A549 (cell line): ENCODE measurements around the gene HELZ2. TPM values are rescaled to one million over a fixed set of nuclear protein-coding genes. Genes with fewer than 3 reads are reported as not detected.

Experiments
- ATAC-seq, 2 experiments: fragments of 200-7000 bp in 1 of 2; fragments of >200 bp in 1 of 2; cut with Nextera tagmentation in 1 of 2; cut with Tn5 transposase in 1 of 2; 3 replicates each; pipeline versions ENCODE4 v1.8.0 to v1.9.1; 2018 to 2020; ENCODE audit warnings: mild to moderate bottlenecking in 1 of 2, moderate library complexity in 1 of 2
- CTCF ChIA-PET: fragments of 300-600 bp; sonication (Branson Sonifier 250); formaldehyde crosslinking; extraction: SDS; loops from one replicate; lab custom pipeline; 2021; ENCODE audit warnings: antibody characterized with exemption, inconsistent platforms; lab: Yijun Ruan, JAX
- POLR2A ChIA-PET: fragments of 350-600 bp; formaldehyde crosslinking; extraction: SDS; loops from one replicate; lab custom pipeline; 2021; ENCODE audit warnings: antibody characterized with exemption, inconsistent platforms; lab: Yijun Ruan, JAX
- DNase-seq, 2 experiments: peaks; one replicate each; pipeline versions ENCODE4 v3.0.0 to v3.0.0-alpha.2; 2011 to 2016; ENCODE audit warnings: low read depth in 1 of 2, low spot score in 1 of 2
- FAIRE-seq: peaks from 2 replicates; lab custom pipeline; 2011; peaks lifted over from hg19 to GRCh38; lab: Jason Lieb, UNC
- H3K27ac ChIP-seq, 2 experiments: fragments of >200 bp; sonication (Bioruptor Twin); formaldehyde crosslinking; 3 replicates each; pipeline ENCODE4 v1.5.1; 2016 to 2017
- H3K4me1 ChIP-seq: fragments of >200 bp; sonication (Bioruptor Twin); formaldehyde crosslinking; 3 replicates; pipeline ENCODE4 v1.6.1; 2016
- H3K4me2 ChIP-seq: fragments of >200 bp; sonication (Bioruptor Twin); formaldehyde crosslinking; 3 replicates; pipeline ENCODE4 v1.6.1; 2016
- H3K4me3 ChIP-seq: fragments of >200 bp; sonication (Bioruptor Twin); formaldehyde crosslinking; 3 replicates; pipeline ENCODE4 v1.5.1; 2016
- H3K9me3 ChIP-seq: fragments of >200 bp; sonication (Bioruptor Twin); formaldehyde crosslinking; 3 replicates; pipeline ENCODE4 v1.6.1; 2016
- BHLHE40 ChIP-seq: IDR thresholded peaks from 2 replicates; pipeline ENCODE4 v1.6.1; 2012; ENCODE audit warnings: low read depth, low read length, inconsistent platforms
- CHD4 ChIP-seq: fragments of 200-600 bp; sonication (generic); IDR thresholded peaks from 2 replicates; pipeline ENCODE4 v1.6.1; 2016; ENCODE audit warnings: antibody characterized with exemption, mild to moderate bottlenecking, borderline replicate concordance
- E2F6 ChIP-seq: IDR thresholded peaks from 2 replicates; pipeline ENCODE4 v1.6.1; 2012; ENCODE audit warnings: low read depth, borderline replicate concordance
- EHF ChIP-seq: fragments of 250-450 bp; sonication (Bioruptor Pico); IDR thresholded peaks from 2 replicates; pipeline ENCODE4 v1.5.0; 2020; ENCODE audit warnings: mild to moderate bottlenecking
- EP300 ChIP-seq, 2 experiments: fragments of >200 bp; sonication (Bioruptor Twin); formaldehyde crosslinking; IDR thresholded peaks; 2 replicates in 1 of 2; 3 replicates in 1 of 2; pipeline ENCODE4 v1.6.1; 2016 to 2017
- ESRRA ChIP-seq: fragments of 150-350 bp; IDR thresholded peaks from 2 replicates; pipeline ENCODE4 v1.6.1; 2014; ENCODE audit warnings: mild to moderate bottlenecking, low read length, borderline replicate concordance
- FOSL2 ChIP-seq, 2 experiments: fragments of 450-650 bp in 1 of 2; fragments of >200 bp in 1 of 2; sonication (Bioruptor Twin) in 1 of 2; formaldehyde crosslinking; IDR thresholded peaks; 2 replicates each; pipeline versions ENCODE4 v1.5.0 to v1.6.1; 2016 to 2020; ENCODE audit warnings: mild to moderate bottlenecking in 1 of 2, moderate library complexity in 1 of 2
- HOXB13 ChIP-seq: fragments of 250-450 bp; sonication (Bioruptor Pico); IDR thresholded peaks from 2 replicates; pipeline ENCODE4 v1.5.0; 2020; ENCODE audit warnings: low read depth, mild to moderate bottlenecking, moderate library complexity
- JUNB ChIP-seq: fragments of >200 bp; sonication (Bioruptor Twin); formaldehyde crosslinking; IDR thresholded peaks from 2 replicates; pipeline ENCODE4 v1.6.1; 2016
- KDM1A ChIP-seq: fragments of 200-600 bp; sonication (generic); IDR thresholded peaks from 2 replicates; pipeline ENCODE4 v1.6.1; 2016; ENCODE audit warnings: low read depth, mild to moderate bottlenecking
- KDM5A ChIP-seq: fragments of 200-600 bp; sonication (generic); IDR thresholded peaks from 2 replicates; pipeline ENCODE4 v1.6.1; 2016; ENCODE audit warnings: antibody characterized with exemption, mild to moderate bottlenecking
- MAFK ChIP-seq: fragments of 450-650 bp; IDR thresholded peaks from 2 replicates; pipeline ENCODE4 v1.6.1; 2014; ENCODE audit not compliant: partially characterized antibody
- MYC ChIP-seq: IDR thresholded peaks from 2 replicates; pipeline ENCODE4 v1.6.1; 2012; ENCODE audit warnings: mild to moderate bottlenecking, inconsistent platforms, low read length, improper control_type of control experiment, borderline replicate concordance
- NFE2L2 ChIP-seq: fragments of 150-350 bp; conservative IDR thresholded peaks from 2 replicates; pipeline ENCODE4 v1.6.1; 2014; ENCODE audit warnings: low read length
- NPAS2 ChIP-seq: fragments of 250-450 bp; sonication (Bioruptor Pico); IDR thresholded peaks from 2 replicates; pipeline ENCODE4 v1.8.0; 2022; ENCODE audit warnings: mild to moderate bottlenecking, moderate library complexity, borderline replicate concordance
- PBX3 ChIP-seq: IDR thresholded peaks from 2 replicates; pipeline ENCODE4 v1.6.1; 2012
- POLR2AphosphoS2 ChIP-seq: conservative IDR thresholded peaks from 2 replicates; pipeline ENCODE4 v1.6.1; 2012; ENCODE audit warnings: low read length, improper control_type of control experiment, inconsistent platforms
- RAD21 ChIP-seq, 2 experiments: fragments of >200 bp in 1 of 2; sonication (Bioruptor Twin) in 1 of 2; formaldehyde crosslinking in 1 of 2; IDR thresholded peaks in 1 of 2; conservative IDR thresholded peaks in 1 of 2; 2 replicates in 1 of 2; 3 replicates in 1 of 2; pipeline ENCODE4 v1.6.1; 2012 to 2018; ENCODE audit warnings: inconsistent platforms in 1 of 2
- RARB ChIP-seq: fragments of 250-450 bp; sonication (Bioruptor Pico); IDR thresholded peaks from 2 replicates; pipeline ENCODE4 v1.8.0; 2021; ENCODE audit warnings: mild to moderate bottlenecking, moderate library complexity
- RCOR1 ChIP-seq: fragments of 150-350 bp; IDR thresholded peaks from 2 replicates; pipeline ENCODE4 v1.6.1; 2014; ENCODE audit warnings: antibody characterized with exemption, low read length, low read depth
- SMC3 ChIP-seq: fragments of >200 bp; sonication (Bioruptor Twin); formaldehyde crosslinking; IDR thresholded peaks from 3 replicates; pipeline ENCODE4 v1.6.1; 2018; ENCODE audit warnings: inconsistent platforms
- TFCP2L1 ChIP-seq: fragments of 250-450 bp; sonication (Bioruptor Pico); IDR thresholded peaks from 2 replicates; pipeline ENCODE4 v1.5.0; 2021; ENCODE audit warnings: mild to moderate bottlenecking
- TP53 ChIP-seq: fragments of 250-450 bp; sonication (Bioruptor Pico); IDR thresholded peaks from 2 replicates; pipeline ENCODE4 v1.5.0; 2021; ENCODE audit warnings: mild to moderate bottlenecking, moderate library complexity
- ZFP36 ChIP-seq: fragments of 450-650 bp; IDR thresholded peaks from 2 replicates; pipeline ENCODE4 v1.6.1; 2014; ENCODE audit warnings: borderline replicate concordance; ENCODE audit not compliant: partially characterized antibody
- ZNF302 ChIP-seq: fragments of 250-450 bp; sonication (Bioruptor Pico); IDR thresholded peaks from 2 replicates; pipeline ENCODE4 v1.9.0; 2021; ENCODE audit warnings: inconsistent platforms, mild to moderate bottlenecking, moderate library complexity
- ZSCAN20 ChIP-seq: fragments of 250-450 bp; sonication (Bioruptor Pico); IDR thresholded peaks from 2 replicates; pipeline ENCODE4 v1.8.0; 2022; ENCODE audit warnings: mild to moderate bottlenecking, moderate library complexity
- WGBS: methylation state at CpG from one replicate; pipeline ENCODE4 v1.1.6; 2017; ENCODE audit errors: missing lambda C conversion rate; 5-methylcytosine and 5-hydroxymethylcytosine counted together
- polyA plus RNA-seq, 4 experiments: library from polyadenylated mRNA; depleted of rRNA in 3 of 4; stranded (reverse); fragments of >200 nt; fragmentation: RNase III in 1 of 4; extraction: RNeasy Plus Mini Kit Qiagen cat#74134 plus additional on column Dnase treatment in 1 of 4; gene quantifications; 2 replicates in 3 of 4; 3 replicates in 1 of 4; pipeline ENCODE4 v1.2.3, GENCODE V29; 2011 to 2017
- TF ChIP-seq, protein P1 (sequence below): IDR thresholded peaks from 2 replicates; pipeline ENCODE4 v1.6.1; 2012

Gene HELZ2
- polyA plus RNA-seq, 2 of the 4 experiments (the other 2 are of a cell fraction), result 3.2 to 4.5 TPM

DNA sequence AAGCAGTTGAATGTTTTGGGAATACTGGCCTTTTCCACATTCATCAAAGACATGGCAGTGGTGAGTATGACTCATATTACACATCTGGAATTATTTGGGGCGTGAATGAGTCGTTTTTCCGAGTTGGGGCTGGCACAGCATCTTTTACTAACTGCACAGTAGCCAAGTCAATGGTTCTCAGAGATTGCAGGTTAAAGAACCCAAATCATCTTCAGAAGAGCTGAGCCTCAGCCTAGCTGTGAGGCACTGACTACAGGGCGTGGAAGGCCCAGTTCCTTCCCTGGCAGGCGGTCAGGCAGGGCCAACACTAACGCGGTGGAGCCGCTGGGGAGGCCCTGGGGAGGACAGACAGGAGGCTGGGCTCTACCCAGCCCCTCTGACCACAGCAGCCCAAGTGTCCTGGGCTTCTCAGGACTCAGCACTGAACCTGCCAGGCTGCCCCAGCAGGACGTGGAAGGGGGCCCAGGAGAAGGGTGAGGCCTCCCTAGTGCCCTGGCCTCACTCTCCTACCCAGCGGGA is 20.1 kb upstream of the HELZ2 start:
- Histone ChIP-seq H3K4me2 (no peak overlapping the region), H3K4me3 (no peak overlapping the region), H3K27ac (peak overlapping the region in 1 of 2 experiments; percentile 14; a peak in 1 of 6 replicates), H3K4me1 (peaks cover 8% of the 10 kb centered on the region; the same call in 1 of the 3 replicates), H3K9me3 (no peaks in the 10 kb centered on the region)
- CTCF ChIA-PET, result interaction anchor here (1.8 kb wide), 1 partner anchor 13 kb away, joined by 7 read pairs; no protein-coding TSS in a partner anchor
- DNase-seq (no peak), ATAC-seq (no peak; a peak in 1 of 6 replicates), FAIRE-seq (no peak)
- POLR2A ChIA-PET, result no interaction called here
- TF ChIP-seq RARB (CRISPR knock-in tag), result no peak
- TF ChIP-seq POLR2AphosphoS2, result no peak
- TF ChIP-seq E2F6, result no peak
- no peak for TF ChIP-seq RAD21 (conservative IDR thresholded peaks at IDR 0.05 in 1 of 2, IDR thresholded peaks at IDR 0.05 in 1 of 2)
- TF ChIP-seq PBX3, result no peak
- TF ChIP-seq TP53 (CRISPR knock-in tag), result no peak
- no peak for TF ChIP-seq FOSL2 (IDR thresholded peaks at IDR 0.05)
- peak; percentile 77 for TF ChIP-seq FOSL2 (CRISPR knock-in tag; IDR thresholded peaks at IDR 0.05)
- WGBS, result 73% methylated on average over 9 of the region's 10 CpGs

DNA sequence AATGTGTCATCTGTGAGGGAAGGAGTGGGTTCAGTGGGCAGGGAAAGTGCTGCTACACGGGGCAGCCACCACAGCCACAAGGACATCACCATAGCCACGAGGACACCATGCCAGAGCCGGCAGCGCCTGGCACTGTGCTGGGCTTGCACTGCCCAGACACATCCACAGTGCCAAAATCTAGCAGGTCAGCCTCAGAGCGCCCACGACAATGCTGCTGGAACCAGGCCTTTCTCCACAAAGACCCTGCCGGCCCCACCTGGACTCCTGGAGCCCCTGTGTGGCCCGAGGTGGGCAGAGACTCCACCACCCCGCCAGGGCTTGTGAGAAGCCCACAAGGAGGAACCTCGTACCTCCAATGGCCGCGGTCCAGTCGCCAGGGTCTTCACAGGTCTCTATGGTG is 18.6 kb upstream of the HELZ2 start:
- H3K27ac ChIP-seq, result no peak overlapping the region
- H3K4me2 ChIP-seq, result no peak overlapping the region
- H3K4me1 ChIP-seq, result peaks cover 8% of the 10 kb centered on the region; the same call in 1 of the 3 replicates
- ATAC-seq (no peak), DNase-seq (no peak)
- H3K9me3 ChIP-seq, result no peaks in the 10 kb centered on the region
- 95% methylated on average over 7 of the region's 13 CpGs for WGBS
- CTCF ChIA-PET, result interaction anchor here (1.3 kb wide), 1 partner anchor 96 kb away, joined by 3 read pairs; no protein-coding TSS in a partner anchor
- TF ChIP-seq TFCP2L1 (CRISPR knock-in tag) (no peak), SMC3 (no peak), MYC (no peak), KDM1A (no peak), ESRRA (no peak), EP300 (IDR thresholded peaks at IDR 0.05) (no peak), EHF (no peak), FOSL2 (IDR thresholded peaks at IDR 0.05) (no peak), FOSL2 (CRISPR knock-in tag; IDR thresholded peaks at IDR 0.05) (no peak), NFE2L2 (no peak), RCOR1 (no peak), JUNB (no peak), BHLHE40 (no peak), RARB (CRISPR knock-in tag) (no peak), MAFK (no peak), RAD21 (conservative IDR thresholded peaks at IDR 0.05 in 1 of 2, IDR thresholded peaks at IDR 0.05 in 1 of 2) (no peak), ZSCAN20 (no peak), NPAS2 (CRISPR knock-in tag) (no peak), ZNF302 (CRISPR knock-in tag) (no peak), POLR2AphosphoS2 (no peak)
- TF ChIP-seq, all 56 proteins: peak for 0
- no peak overlapping the region for H3K4me3 ChIP-seq
- POLR2A ChIA-PET, result no interaction called here
- FAIRE-seq, result no peak

GRCh38 chr20:63591786-63592355 is 17.8 kb upstream of the HELZ2 start:
- no peak overlapping the region for H3K27ac ChIP-seq
- TF ChIP-seq KDM5A (no peak), FOSL2 (IDR thresholded peaks at IDR 0.05) (no peak), FOSL2 (CRISPR knock-in tag; IDR thresholded peaks at IDR 0.05) (no peak), HOXB13 (CRISPR knock-in tag) (no peak), POLR2AphosphoS2 (no peak), CHD4 (no peak), ZFP36 (no peak)
- TF ChIP-seq, protein P1, sequence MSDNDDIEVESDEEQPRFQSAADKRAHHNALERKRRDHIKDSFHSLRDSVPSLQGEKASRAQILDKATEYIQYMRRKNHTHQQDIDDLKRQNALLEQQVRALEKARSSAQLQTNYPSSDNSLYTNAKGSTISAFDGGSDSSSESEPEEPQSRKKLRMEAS, result no peak
- no peak overlapping the region for H3K4me2 ChIP-seq
- FAIRE-seq (no peak), ATAC-seq (no peak), DNase-seq (no peak)
- CTCF ChIA-PET, result interaction anchor here (1.3 kb wide), 1 partner anchor 95 kb away, joined by 3 read pairs; no protein-coding TSS in a partner anchor
- no peaks in the 10 kb centered on the region for H3K9me3 ChIP-seq
- WGBS, result 89% methylated on average over 21 of the region's 28 CpGs
- H3K4me1 ChIP-seq, result peaks cover 8% of the 10 kb centered on the region; the same call in 1 of the 3 replicates
- no peak overlapping the region for H3K4me3 ChIP-seq
- POLR2A ChIA-PET, result no interaction called here
